ENCODE measurements around the gene IBTK. TPM values are rescaled to one million over a fixed set of nuclear protein-coding genes. Genes with fewer than 3 reads are reported as not detected.

IBTK gene
- polyA plus RNA-seq, 1 experiment = 13.0 TPM

- no peak for TF ChIP-seq CTCF (IDR thresholded peaks at IDR 0.05; ENCODE audit: insufficient read depth, low read depth, low read length)
- ChIA-PET CTCF (no interaction called here), POLR2A (no interaction called here)
- DNase-seq (ENCODE audit: low read depth) = no peak
- Histone ChIP-seq H3K27me3 (ENCODE audit: control insufficient read depth, insufficient read depth, low read length) (no peaks in the 10 kb centered on the region), H3K4me3 (ENCODE audit: low read depth, low read length) (no peak overlapping the region), H3K36me3 (ENCODE audit: control insufficient read depth, insufficient read depth, low read length) (no peaks in the 10 kb centered on the region)
Observed at GRCh38 chr6:82275686-82276085, 28.1 kb upstream of the IBTK start.

GRCh38 chr6:82273295-82273694, 25.8 kb upstream of the IBTK start:
- ChIA-PET POLR2A (no interaction called here), CTCF (interaction anchor here (1.2 to 6.0 kb wide), 3 partner anchors 20 to 793 kb away, joined by 3 to 114 read pairs (median 6); partner anchors contain the start of gene UBE3D)
- no peaks in the 10 kb centered on the region for H3K27me3 ChIP-seq (ENCODE audit: control insufficient read depth, insufficient read depth, low read length)
- TF ChIP-seq CTCF (IDR thresholded peaks at IDR 0.05; ENCODE audit: insufficient read depth, low read depth, low read length) = no peak
- no peaks in the 10 kb centered on the region for H3K36me3 ChIP-seq (ENCODE audit: control insufficient read depth, insufficient read depth, low read length)
- H3K4me3 ChIP-seq (ENCODE audit: low read depth, low read length) = no peak overlapping the region
- no peak for DNase-seq (ENCODE audit: low read depth)

GRCh38 chr6:82270881-82271635, 23.5 kb upstream of the IBTK start:
- POLR2A ChIA-PET = no interaction called here

GRCh38 chr6:82268301-82268846, 20.8 kb upstream of the IBTK start:
- TF ChIP-seq CTCF (IDR thresholded peaks at IDR 0.05; ENCODE audit: insufficient read depth, low read depth, low read length) = no peak
- ChIA-PET CTCF (interaction anchor here (0.5 to 0.9 kb wide), 3 partner anchors 31 to 790 kb away, joined by 3 read pairs; no protein-coding TSS in a partner anchor), POLR2A (no interaction called here)
- DNase-seq (ENCODE audit: low read depth) = no peak
- Histone ChIP-seq H3K36me3 (ENCODE audit: control insufficient read depth, insufficient read depth, low read length) (no peaks in the 10 kb centered on the region), H3K4me3 (ENCODE audit: low read depth, low read length) (no peak overlapping the region), H3K27me3 (ENCODE audit: control insufficient read depth, insufficient read depth, low read length) (no peaks in the 10 kb centered on the region)

More at GRCh38 chr6:82270881-82271635, 23.5 kb upstream of the IBTK start:
- peak; percentile 52 for TF ChIP-seq CTCF (IDR thresholded peaks at IDR 0.05; ENCODE audit: insufficient read depth, low read depth, low read length)
- Histone ChIP-seq H3K27me3 (ENCODE audit: control insufficient read depth, insufficient read depth, low read length) (no peaks in the 10 kb centered on the region), H3K36me3 (ENCODE audit: control insufficient read depth, insufficient read depth, low read length) (no peaks in the 10 kb centered on the region), H3K4me3 (ENCODE audit: low read depth, low read length) (no peak overlapping the region)
- CTCF ChIA-PET = interaction anchor here (0.6 to 6.0 kb wide), 23 partner anchors 9 to 796 kb away, joined by 3 to 114 read pairs (median 4); partner anchors contain the start of genes DOP1A, TPBG and UBE3D
- no peak for DNase-seq (ENCODE audit: low read depth)

- ChIA-PET CTCF (interaction anchor here (0.6 kb wide), 1 partner anchor 436 kb away, joined by 3 read pairs; no protein-coding TSS in a partner anchor), POLR2A (no interaction called here)
- no peaks in the 10 kb centered on the region for H3K27me3 ChIP-seq (ENCODE audit: control insufficient read depth, insufficient read depth, low read length)
- no peak for DNase-seq (ENCODE audit: low read depth)
- no peak overlapping the region for H3K4me3 ChIP-seq (ENCODE audit: low read depth, low read length)
- H3K36me3 ChIP-seq (ENCODE audit: control insufficient read depth, insufficient read depth, low read length) = no peaks in the 10 kb centered on the region
- TF ChIP-seq CTCF (IDR thresholded peaks at IDR 0.05; ENCODE audit: insufficient read depth, low read depth, low read length) = no peak
Observed at GRCh38 chr6:82264824-82265223, 17.3 kb upstream of the IBTK start.

Measured in BJ (cell line).